GM21786 (cell line): ENCODE measurements around the gene TENM3.

Source experiments
- ATAC-seq: cut with Tn5 transposase; IDR thresholded peaks from one replicate; pipeline ENCODE4 v1.9.1; 2021; ENCODE audit not compliant: unreplicated experiment

Gene TENM3

GRCh38 chr4:182553653-182554052, 310.5 kb downstream of the TENM3 start:
- no peak for ATAC-seq

DNA sequence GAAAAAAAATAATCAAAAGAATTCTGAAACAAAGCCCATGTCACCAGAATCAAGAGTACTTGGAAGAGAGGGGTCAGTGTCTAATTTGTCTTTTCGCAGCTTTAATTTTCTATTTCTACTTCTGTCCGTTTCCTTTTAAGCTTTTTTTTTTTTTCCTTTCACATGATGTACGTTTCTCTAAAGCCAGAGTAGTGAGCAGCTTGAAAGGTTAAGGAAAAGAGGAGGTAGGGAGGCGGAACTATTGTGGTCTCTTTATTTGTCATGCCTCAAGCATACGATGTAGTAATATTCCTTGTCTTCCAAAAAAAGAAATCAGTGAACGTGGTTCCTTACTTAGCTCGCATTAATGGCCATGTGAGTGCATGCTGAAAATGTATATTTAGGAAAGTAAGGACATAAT, 311.5 kb downstream of the TENM3 start:
- no peak for ATAC-seq

- no peak for ATAC-seq
These were observed 312.8 kb downstream of the TENM3 start for GRCh38 chr4:182555997-182556418.

GRCh38 chr4:182556580-182556979, 313.4 kb downstream of the TENM3 start:
- no peak for ATAC-seq

DNA sequence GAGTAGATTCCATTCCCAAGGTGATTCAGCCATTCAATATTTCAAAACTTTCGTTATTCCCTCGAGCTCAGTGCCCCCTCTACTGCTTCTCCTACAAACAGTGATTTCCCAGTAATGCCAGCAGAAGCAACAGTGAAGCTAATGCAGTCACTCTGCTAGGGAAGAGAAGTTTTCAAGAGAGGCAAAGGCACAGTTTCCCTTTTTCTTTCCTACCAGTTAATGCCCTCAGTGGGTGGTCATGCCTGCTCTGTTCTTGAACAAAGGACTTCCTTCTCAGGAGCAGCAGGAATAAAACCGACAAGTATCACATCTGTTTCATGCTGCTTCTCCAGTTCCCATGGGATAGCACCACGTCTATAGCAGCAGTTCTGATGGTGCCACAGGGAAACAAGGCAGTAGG, 317.2 kb downstream of the TENM3 start:
- no peak for ATAC-seq

GRCh38 chr4:182562350-182562749, 319.1 kb downstream of the TENM3 start:
- no peak for ATAC-seq

DNA sequence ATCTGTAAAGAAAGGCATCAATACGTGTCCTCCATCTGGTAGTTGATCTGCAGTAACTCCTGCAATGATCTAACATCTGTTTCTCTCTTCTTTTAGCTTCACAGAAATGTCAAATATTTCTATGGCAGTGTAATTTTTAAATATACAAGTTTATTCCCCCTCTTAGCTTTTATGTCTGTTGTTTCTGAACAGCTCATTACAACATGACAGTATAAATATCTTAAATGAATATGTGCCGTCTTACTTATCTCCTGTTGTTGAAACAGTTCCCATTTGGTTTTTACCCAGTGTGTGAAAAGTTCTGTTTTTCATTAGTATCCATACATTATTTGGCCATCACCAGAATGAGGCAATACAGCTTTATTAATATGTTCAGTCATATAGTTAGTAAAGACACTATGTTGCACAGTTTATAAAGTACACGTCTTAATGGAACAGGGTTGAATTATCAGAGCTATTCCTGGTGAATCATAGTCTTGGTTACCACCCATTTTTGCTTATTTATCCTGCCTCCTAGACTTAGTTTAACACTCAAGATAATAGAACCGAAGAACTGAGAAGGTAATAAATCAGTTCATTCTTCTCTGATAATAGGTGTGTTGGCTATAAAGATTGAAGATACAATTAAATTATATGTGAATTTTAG, 321.6 kb downstream of the TENM3 start:
- no peak for ATAC-seq

DNA sequence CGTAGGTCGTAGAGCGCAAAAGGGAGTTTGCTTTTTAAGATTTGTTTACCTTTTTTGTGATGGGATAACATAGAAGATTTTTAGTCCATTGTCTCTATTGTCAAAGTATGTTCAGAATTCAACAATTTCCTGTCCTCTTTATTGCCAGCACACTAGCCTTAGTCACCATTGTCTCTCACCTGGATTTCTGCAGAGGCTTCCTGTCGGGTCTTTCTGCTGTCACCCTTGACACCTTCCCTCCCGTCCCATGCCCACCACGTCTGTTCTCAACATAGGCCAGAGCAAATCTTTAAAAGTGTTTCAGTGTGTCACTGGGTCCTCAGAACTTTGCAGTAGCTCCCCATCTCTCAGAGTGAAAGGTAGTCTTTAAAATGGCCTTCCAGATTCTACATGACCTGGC, 323.9 kb downstream of the TENM3 start:
- ATAC-seq = no peak

DNA sequence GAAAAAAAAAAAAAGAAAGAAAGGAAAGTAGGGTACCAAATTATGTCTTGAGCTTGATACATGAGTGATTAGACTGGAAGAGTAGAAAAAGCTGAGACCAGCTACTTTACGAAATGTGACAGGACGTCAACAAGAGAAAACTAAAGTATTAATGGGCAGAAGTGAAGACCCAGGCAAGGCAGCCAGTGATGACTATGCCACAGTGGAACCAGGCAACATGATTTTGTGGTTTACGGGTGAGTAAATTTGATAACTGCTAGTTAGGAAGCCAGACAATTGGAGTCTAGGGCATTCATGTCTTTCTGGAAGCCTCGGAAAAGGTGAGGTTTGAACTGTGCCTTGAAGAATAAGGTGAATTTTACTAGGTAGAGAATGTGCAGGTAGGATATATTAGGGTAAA, 326.4 kb downstream of the TENM3 start:
- no peak for ATAC-seq

- no peak for ATAC-seq
These were observed 331.5 kb downstream of the TENM3 start for GRCh38 chr4:182574706-182575105.

DNA sequence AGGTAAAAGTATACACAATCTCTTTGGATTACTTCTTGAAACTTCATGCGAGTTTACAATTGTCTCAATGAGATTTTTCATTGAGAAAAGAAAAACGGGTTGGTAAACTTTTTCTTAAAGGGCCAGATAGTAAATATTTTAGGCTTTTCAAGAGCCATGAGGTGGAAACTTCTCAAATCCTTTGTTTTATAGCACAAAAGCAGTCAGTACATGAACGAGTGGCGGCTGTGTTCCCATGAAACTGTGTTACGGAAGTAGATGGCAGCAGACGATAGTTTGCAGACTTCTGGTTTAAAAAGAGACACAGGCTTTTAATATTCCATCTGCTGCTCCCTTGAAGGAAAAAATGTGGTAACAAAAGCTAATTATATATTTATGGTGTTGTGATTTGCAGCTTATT, 332.0 kb downstream of the TENM3 start:
- no peak for ATAC-seq

DNA sequence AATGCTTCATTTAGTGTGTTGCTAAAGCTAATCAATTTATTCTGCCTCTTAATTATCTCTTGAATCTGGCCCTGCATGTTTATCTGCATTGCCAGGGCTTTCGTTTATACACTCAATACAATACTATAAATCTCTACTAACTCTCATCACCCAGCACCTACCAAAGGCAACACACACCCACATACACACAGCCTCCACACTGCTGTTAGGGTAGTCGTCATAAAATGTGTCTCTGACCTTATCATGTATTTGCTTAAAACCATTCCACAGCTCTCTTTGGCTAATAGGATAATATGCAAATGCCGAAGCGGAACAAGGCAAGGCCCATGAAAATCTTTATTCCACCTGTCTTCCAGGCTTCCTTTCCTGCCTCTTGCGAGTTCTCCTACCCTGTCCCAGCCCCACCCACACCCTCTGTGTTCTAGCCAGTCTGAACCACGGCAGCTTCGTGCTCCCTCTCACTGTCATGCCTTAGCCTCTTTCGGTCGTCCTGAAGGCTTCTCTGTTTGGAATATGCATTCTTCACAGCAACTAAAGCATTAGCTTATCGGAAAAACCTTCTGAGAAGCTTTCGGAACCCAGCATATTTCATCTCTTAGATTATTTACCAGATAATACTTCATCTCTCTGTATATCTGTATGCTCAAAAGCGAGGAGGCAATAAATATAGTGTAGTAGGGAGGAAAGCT, 333.5 kb downstream of the TENM3 start:
- ATAC-seq = no peak

GRCh38 chr4:182577411-182577810, 334.2 kb downstream of the TENM3 start:
- ATAC-seq = no peak

DNA sequence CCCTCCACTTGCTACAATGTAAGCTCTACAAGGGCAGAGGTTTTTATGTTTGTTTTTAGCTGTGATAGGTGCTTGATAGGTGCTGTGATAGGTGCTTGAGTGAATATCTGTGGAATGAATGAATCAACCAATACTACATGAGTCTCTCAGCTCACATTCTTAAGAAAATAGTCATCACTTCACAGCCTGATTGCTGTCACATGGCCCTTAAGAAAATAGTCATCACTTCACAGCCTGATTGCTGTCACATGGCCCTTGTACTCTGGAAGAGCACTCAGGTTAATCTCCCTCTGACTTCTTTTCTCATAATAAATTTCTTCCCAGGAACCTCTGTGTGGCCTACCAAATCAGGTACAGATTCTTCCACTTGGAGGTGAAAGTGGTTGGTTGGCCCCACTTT, 335.2 kb downstream of the TENM3 start:
- no peak for ATAC-seq

- ATAC-seq = no peak
These were observed 339.0 kb downstream of the TENM3 start for GRCh38 chr4:182582245-182582644.

GRCh38 chr4:182583703-182584415, 340.7 kb downstream of the TENM3 start:
- no peak for ATAC-seq

- no peak for ATAC-seq
These were observed 342.1 kb downstream of the TENM3 start for GRCh38 chr4:182585321-182585720.

DNA sequence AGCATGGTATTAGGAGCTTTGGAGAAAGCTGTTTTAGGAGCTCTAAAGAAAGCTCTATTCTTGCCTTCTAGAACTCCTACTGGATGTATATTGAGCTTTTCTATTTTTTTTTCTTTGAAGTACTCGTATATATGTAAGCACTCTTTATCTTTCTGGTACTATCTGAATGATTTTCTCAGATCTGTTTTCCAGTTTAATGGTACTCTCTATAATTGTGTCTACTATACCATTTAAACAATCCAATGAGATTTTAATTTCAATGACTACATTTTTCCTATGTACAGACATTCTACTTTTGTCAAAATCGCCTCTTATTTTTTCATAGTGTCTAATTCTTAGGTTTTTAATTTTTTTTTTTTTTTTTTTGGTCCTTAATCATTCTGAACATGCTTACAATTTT, 345.9 kb downstream of the TENM3 start:
- ATAC-seq = no peak

DNA sequence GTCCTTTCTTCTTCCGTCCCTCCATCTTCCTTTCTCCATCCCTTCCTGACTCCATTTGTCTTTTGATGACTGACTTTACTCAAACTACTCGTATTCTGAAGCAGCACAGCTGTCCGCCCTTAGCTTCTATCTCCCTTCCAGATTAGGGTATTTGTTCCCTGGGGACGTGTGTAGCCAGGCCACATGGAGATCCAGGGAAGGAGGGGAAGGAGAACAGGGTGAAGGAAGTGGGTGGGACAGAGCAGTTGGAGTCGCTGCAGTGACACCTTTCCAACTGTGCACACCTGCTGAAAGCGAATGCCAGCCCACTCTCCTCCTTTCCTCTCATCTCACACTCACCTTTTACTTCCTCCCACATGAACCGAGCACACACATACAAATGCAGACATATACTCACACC, 350.2 kb downstream of the TENM3 start:
- ATAC-seq = no peak

GRCh38 chr4:182593864-182594263, 350.7 kb downstream of the TENM3 start:
- no peak for ATAC-seq

GRCh38 chr4:182600093-182600492, 356.9 kb downstream of the TENM3 start:
- ATAC-seq = no peak

DNA sequence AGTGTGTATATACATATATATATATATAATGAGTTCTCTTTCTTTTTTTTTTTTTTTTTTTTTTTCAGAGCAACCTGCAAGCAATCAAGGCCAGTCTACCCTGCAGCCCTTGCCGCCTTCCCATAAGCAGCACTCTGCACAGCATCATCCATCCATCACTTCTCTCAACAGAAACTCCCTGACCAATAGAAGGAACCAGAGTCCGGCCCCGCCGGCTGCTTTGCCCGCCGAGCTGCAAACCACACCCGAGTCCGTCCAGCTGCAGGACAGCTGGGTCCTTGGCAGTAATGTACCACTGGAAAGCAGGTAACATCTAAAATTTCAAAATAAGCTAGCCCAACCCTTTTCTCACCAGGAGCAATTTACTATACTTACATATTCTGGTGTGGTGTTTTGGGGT, 357.7 kb downstream of the TENM3 start:
- no peak for ATAC-seq
